Peyer's patch (tissue), 4 donors: ENCODE data around the gene B4GALNT4.

Experiments
- CTCF ChIP-seq, 6 experiments: fragments of 450-650 bp in 4 of 6; fragments of 200-600 bp in 2 of 6; sonication (generic) in 1 of 6; IDR thresholded peaks; one replicate each; pipeline ENCODE4 v1.5.1; 2017 to 2019; ENCODE audit warnings: antibody characterized with exemption in 6 of 6, mild to moderate bottlenecking in 3 of 6, moderate library complexity in 1 of 6
- POLR2A ChIP-seq, 2 donors: fragments of 450-650 bp; IDR thresholded peaks; one replicate each; pipeline ENCODE4 v1.5.1; 2017; ENCODE audit warnings: antibody characterized with exemption in 2 of 2, mild to moderate bottlenecking in 2 of 2, moderate library complexity in 2 of 2

- TF ChIP-seq POLR2A (IDR thresholded peaks at IDR 0.05) (no peak), CTCF (IDR thresholded peaks at IDR 0.05) (no peak)
Observed at GRCh38 chr11:380095-380480, 10.8 kb downstream of the B4GALNT4 start.
